LNCAP (cell line): ENCODE measurements around the gene TRMT61A.

Experiments
- TF ChIP-seq, protein P1 (sequence below): fragments of 450-650 bp; IDR thresholded peaks from 2 replicates; pipeline ENCODE4 v1.5.1; 2017; ENCODE audit warnings: mild to moderate bottlenecking

The TRMT61A gene

DNA sequence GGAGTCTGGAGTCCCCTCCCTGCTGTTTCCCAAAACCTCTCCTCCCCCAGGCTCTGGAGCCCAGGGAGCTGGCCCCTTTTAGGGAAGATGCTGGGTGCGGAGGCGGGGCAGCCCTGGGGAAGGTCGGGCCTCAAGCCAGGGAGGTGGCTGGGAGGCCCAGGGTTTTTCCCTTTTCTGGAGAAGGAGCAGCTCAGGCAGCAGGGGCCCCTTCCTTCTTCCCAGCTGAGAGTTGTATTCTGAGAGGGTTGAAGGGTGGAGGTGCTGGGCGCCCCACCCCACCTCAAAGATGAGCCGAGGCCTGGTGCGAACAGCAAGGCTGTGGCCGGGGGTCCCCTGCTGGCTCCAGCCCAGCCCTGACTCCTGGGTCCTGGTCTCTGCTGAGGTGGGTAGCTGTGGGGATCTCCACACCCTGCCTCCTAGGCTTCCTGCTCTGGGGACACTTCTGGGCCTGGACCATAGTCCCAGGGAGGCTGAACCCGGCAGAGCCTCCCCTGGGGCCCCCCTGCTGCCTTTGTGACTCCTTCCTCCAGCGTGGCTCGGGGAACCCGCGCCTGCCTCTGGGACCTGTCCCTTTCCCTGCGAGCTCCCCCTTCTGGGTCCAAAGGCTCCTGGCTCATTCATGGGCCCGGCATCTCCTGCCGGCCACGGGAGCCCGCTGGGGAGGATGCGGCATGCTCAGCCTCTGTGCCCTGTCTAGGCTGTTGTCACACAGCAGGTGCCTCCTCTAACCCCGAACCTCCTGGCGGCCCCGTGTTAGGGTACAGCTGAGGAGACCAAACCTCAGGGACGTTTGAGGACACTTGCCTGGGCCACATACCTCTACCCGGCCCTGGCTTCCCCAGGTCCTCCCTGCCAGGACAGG is 4.4 kb downstream of the TRMT61A start:
- TF ChIP-seq, protein P1, sequence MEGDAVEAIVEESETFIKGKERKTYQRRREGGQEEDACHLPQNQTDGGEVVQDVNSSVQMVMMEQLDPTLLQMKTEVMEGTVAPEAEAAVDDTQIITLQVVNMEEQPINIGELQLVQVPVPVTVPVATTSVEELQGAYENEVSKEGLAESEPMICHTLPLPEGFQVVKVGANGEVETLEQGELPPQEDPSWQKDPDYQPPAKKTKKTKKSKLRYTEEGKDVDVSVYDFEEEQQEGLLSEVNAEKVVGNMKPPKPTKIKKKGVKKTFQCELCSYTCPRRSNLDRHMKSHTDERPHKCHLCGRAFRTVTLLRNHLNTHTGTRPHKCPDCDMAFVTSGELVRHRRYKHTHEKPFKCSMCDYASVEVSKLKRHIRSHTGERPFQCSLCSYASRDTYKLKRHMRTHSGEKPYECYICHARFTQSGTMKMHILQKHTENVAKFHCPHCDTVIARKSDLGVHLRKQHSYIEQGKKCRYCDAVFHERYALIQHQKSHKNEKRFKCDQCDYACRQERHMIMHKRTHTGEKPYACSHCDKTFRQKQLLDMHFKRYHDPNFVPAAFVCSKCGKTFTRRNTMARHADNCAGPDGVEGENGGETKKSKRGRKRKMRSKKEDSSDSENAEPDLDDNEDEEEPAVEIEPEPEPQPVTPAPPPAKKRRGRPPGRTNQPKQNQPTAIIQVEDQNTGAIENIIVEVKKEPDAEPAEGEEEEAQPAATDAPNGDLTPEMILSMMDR, result no peak

DNA sequence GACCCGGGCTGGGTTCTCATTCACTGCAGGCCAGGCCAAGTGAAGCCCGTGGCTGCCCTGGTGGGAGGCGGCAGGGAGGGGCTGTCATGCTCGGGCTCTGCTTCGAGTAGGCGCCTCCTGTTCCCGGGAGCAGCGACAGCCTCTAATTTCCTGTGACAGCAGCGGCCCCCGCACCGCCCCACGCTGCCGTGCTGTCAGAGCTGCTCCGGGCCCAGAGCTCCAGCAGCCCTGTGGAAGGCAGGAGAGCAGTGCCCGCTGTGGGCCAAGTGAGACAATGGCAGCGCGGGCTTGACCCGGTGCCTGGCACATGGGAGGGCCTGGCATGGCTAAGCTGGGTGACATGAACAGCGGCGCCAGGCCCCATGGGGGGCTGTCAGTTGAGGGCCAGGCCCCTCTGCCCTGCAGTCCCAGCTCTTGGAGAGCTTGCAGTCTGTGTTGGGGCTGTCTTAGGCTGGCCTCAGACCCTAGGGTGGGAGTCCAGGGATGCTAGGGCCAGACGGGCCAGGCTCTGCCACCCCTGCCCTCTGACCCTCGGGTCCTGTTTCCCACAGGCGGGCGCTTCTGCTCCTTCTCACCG is 5.1 kb downstream of the TRMT61A start:
- TF ChIP-seq, protein P1, result no peak

DNA sequence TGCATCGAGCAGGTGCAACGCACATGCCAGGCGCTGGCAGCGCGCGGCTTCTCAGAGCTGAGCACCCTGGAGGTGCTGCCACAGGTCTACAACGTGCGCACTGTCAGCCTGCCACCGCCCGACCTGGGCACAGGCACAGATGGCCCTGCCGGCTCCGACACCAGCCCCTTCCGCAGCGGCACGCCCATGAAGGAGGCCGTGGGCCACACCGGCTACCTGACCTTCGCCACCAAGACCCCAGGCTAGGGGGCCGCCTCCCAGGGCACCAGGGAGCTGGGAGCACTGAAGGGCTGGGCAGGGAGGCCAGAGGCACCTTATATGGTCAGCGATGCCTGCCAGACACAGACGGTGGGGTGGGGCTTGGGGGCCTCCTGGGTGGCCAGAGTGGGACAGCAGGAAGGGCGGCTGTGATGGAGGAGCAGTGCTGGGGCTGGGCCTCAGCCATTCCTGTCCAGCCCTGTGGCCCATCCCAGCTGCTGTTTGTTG is 5.6 kb downstream of the TRMT61A start:
- TF ChIP-seq, protein P1, result no peak

DNA sequence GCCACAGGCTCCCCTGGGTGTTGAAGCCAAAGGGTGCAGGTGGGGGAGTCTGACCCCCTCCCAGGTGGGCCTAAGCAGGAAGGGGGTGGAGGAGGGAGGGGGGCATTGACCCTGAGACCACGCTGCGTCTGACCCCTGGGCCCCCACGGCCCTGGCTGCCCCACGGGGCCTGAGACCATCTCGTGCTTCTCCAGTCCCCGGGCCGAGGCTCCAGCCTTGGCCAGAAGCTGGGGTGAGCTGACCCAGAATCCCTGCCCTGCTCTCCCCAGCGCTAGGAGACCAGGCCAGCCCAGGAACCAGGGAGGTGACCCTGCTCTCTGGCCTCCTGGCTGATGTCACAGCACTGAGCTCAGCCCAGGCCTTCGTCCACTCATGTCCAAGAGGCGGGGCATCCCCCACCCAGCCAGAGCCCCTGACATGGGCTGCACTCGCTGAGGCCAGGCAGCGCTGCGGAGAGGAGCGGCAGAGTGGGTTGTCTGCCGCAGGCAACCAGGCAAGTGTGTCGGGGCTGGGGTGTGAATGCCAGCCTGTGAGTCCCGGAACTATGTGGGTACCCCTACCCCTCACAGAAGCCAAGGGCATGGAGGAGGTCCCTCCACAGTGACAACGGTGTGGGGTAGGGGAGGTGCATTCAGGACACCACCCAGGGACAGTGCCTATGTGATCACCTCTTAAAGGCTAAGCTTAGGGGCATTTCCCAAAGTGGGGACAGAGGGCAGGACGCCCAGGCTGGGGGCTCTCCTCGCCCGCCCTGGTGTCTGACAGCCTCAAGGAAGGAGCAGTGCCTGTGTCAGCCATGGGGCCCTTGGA is 6.3 kb downstream of the TRMT61A start:
- TF ChIP-seq, protein P1, result no peak

DNA sequence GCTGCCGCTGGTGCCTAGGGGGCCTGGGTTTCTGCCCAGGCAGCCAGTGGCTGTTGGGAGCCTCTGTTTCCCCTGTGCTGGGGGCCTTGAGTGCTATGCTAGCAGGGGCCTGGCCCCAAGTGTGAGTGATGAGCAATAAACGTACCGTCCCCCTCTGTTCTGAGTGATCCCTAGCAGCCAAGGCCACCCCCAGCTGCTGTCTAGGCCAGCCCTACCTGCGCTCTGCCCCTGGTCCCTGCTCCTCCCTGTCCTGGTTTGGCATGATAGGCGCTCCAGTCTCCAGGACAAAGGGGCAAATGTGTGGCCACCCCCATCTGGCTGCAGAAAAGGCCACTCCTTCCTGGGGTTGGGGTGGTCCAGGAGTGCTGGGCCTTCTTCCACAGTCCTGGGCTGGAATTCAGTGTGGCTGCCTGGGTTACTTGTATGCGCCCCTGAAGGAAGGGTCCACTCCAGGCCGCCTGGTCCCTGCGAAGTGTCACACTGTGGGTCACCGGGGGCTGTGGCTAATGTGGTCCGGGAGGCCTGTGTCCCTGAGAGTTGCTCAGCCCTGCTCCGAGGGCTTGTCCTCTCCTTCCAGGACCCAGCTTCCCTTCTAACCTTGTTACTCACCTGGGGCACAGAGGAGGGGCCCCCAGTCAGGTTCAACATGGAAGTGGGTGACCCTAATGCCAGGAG is 7.0 kb downstream of the TRMT61A start:
- TF ChIP-seq, protein P1, result no peak

DNA sequence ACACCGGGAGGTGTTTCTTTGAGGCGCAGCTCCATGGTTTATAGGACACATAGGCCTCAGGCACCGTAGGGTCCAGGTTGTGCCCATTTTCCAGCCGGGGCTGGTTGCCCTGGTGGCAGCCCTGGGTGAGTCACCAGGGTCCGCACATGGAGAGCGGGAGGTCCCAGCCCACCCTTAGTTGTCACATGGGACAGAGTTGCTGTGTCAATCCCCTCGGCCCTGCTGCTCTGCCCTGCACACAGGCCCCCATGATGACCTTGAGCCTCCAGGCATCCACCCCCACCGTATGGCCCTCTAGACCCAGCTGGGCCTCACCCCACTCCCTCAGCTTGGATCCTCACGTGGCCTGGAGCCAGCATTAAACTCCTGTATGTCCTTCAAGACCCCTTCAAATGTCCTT is 7.7 kb downstream of the TRMT61A start:
- TF ChIP-seq, protein P1, result no peak
